ENCODE data around the gene GASK1A. TPM values are rescaled to one million over a fixed set of nuclear protein-coding genes. Genes with fewer than 3 reads are reported as not detected.

The GASK1A gene
- total and polyA plus RNA-seq, 10 of the 15 experiments (the other 5 are each of a cell fraction or from before 2014, with no cell fraction given): 0.18 TPM; not detected in 9

DNA sequence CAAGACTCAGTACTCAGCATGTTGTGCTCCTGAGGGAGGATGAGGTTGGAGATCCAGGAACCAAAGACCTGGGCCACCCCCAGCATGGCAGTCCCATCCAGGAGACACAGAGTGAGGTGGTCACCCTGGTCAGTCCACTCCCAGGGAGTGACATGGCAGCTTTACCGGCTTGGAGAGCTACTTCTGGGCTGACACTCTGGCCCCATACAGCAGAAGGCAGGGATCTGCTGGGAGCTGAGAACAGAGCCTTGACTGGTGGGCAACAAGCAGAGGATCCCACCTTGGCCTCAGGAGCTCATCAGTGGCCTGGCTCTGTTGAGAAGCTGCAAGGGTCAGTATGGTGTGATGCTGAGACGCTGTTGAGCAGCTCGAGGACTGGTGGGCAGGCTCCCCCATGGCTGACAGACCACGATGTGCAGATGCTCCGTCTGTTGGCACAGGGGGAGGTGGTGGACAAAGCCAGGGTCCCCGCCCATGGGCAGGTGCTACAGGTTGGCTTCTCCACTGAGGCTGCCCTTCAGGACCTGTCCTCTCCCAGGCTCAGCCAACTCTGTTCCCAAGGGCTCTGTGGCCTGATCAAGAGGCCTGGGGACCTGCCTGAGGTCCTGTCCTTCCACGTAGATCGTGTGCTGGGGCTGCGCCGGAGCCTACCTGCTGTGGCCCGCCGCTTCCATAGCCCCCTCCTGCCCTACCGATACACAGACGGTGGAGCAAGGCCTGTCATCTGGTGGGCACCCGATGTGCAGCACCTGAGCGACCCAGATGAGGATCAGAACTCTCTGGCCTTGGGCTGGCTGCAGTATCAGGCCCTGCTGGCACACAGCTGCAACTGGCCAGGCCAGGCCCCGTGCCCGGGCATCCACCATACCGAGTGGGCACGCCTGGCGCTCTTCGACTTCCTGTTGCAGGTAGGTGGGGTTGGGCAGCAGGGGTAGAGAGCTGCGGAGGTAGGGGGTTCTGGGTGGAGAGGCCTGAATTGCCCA, 53.8 kb downstream of the GASK1A start:
- CTCF ChIA-PET: interaction anchor here (1.3 to 2.4 kb wide), 3 partner anchors 38 to 71 kb away, joined by 3 to 9 read pairs (median 6); no protein-coding TSS in a partner anchor
- SMC1A ChIA-PET (ENCODE audit: uncharacterized antibody, unreplicated experiment): interaction anchor here (1.6 kb wide), 1 partner anchor 71 kb away, joined by 3 read pairs; no protein-coding TSS in a partner anchor
- WGBS (ENCODE audit: insufficient coverage, insufficient replicate concordance, low lambda C conversion rate, missing lambda C conversion rate): 46% methylated on average over 23 of the region's 23 CpGs
- H3K4me1 ChIP-seq (ENCODE audit: control insufficient read depth, insufficient read depth, low read length): no peaks in the 10 kb centered on the region
- FAIRE-seq (no peak), ATAC-seq (no peak), DNase-seq (ENCODE audit: low read depth, low spot score) (no peak)
- TF ChIP-seq ETV6 (conservative IDR thresholded peaks at IDR 0.05 in 1 of 2, IDR thresholded peaks at IDR 0.05 in 1 of 2; ENCODE audit: borderline replicate concordance in 1 of 2, low read depth in 1 of 2) (no peak), TAF1 (IDR thresholded peaks at IDR 0.05; ENCODE audit: borderline replicate concordance, low read depth, low read length) (no peak), SPI1 (IDR thresholded peaks at IDR 0.05; ENCODE audit: borderline replicate concordance, insufficient read depth, low read depth, low read length) (no peak), HDAC6 (IDR thresholded peaks at IDR 0.05; ENCODE audit: unreplicated experiment) (no peak), BHLHE40 (IDR thresholded peaks at IDR 0.05; ENCODE audit: borderline replicate concordance in 1 of 2, low read depth in 2 of 2, low read length in 1 of 2) (no peak), ESRRA (IDR thresholded peaks at IDR 0.05; ENCODE audit: low read length) (no peak)
- TF ChIP-seq, protein P1, sequence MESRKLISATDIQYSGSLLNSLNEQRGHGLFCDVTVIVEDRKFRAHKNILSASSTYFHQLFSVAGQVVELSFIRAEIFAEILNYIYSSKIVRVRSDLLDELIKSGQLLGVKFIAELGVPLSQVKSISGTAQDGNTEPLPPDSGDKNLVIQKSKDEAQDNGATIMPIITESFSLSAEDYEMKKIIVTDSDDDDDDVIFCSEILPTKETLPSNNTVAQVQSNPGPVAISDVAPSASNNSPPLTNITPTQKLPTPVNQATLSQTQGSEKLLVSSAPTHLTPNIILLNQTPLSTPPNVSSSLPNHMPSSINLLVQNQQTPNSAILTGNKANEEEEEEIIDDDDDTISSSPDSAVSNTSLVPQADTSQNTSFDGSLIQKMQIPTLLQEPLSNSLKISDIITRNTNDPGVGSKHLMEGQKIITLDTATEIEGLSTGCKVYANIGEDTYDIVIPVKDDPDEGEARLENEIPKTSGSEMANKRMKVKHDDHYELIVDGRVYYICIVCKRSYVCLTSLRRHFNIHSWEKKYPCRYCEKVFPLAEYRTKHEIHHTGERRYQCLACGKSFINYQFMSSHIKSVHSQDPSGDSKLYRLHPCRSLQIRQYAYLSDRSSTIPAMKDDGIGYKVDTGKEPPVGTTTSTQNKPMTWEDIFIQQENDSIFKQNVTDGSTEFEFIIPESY (IDR thresholded peaks at IDR 0.05): no peak
- intact Hi-C loops (cut with micrococcal nuclease; ENCODE audit: unreplicated experiment) (no loop called here), in situ Hi-C loops (cut with MboI) (no loop called here)
- no peaks in the 10 kb centered on the region for H3K36me3 ChIP-seq (ENCODE audit: control insufficient read depth in 2 of 2, insufficient read depth in 2 of 2, low read length in 1 of 2)
- no peaks in the 10 kb centered on the region for H4K20me1 ChIP-seq (ENCODE audit: control insufficient read depth, insufficient read depth)
- no peak overlapping the region for H2AFZ ChIP-seq (ENCODE audit: control insufficient read depth, low read depth, low read length)
- no peak overlapping the region for H3K4me3 ChIP-seq
- no peak overlapping the region for H3K27ac ChIP-seq (ENCODE audit: control insufficient read depth, insufficient read depth)
- no peak overlapping the region for H3K4me2 ChIP-seq (ENCODE audit: control insufficient read depth, insufficient read depth)
- no peaks in the 10 kb centered on the region for H3K9me3 ChIP-seq (replicated peaks; ENCODE audit: control insufficient read depth, insufficient read depth, low read length)
- H3K9ac ChIP-seq (ENCODE audit: control insufficient read depth, insufficient read depth, low read length): no peak overlapping the region
- POLR2A ChIA-PET: no interaction called here
- RAD21 ChIA-PET (ENCODE audit: unreplicated experiment): interaction anchor here (1.9 to 2.6 kb wide), 2 partner anchors 9 to 72 kb away, joined by 6 to 7 read pairs; no protein-coding TSS in a partner anchor
- H3K27me3 ChIP-seq (replicated peaks in 1 of 2; ENCODE audit: control insufficient read depth in 2 of 2, insufficient read depth in 2 of 2, low read length in 1 of 2): peaks cover 0 to 1% of the 10 kb centered on the region in 2 experiments; a peak in 3 of 4 replicates
- no TSS peak for BruUV-seq (replicated peaks)
- no peaks in the 10 kb centered on the region for H3K79me2 ChIP-seq (ENCODE audit: control insufficient read depth, insufficient read depth, low read length)

All from GM12878 (cell line).